Sigmoid colon (tissue), 4 donors: ENCODE data around the gene RAB40B.

Experiments
- EP300 ChIP-seq, 4 donors: sonication (generic); formaldehyde crosslinking; IDR thresholded peaks; one replicate each; pipeline ENCODE4 v1.6.1; 2017; ENCODE audit warnings: antibody characterized with exemption in 4 of 4
- POLR2A ChIP-seq, 2 donors: fragments of 450-650 bp; IDR thresholded peaks; one replicate each; pipeline ENCODE4 v1.6.1; 2016; ENCODE audit warnings: antibody characterized with exemption in 2 of 2, mild to moderate bottlenecking in 2 of 2, moderate library complexity in 2 of 2
- POLR2AphosphoS5 ChIP-seq, 4 donors: sonication (generic); formaldehyde crosslinking; IDR thresholded peaks; one replicate each; pipeline ENCODE4 v1.6.1; 2017; ENCODE audit warnings: antibody characterized with exemption in 4 of 4
- TF ChIP-seq, protein P1 (sequence below), 4 experiments: fragments of 450-650 bp in 3 of 4; fragments of 200-600 bp in 1 of 4; IDR thresholded peaks; one replicate each; pipeline ENCODE4 v1.5.1; 2016 to 2019; ENCODE audit warnings: antibody characterized with exemption in 4 of 4, mild to moderate bottlenecking in 3 of 4, moderate library complexity in 2 of 4

DNA sequence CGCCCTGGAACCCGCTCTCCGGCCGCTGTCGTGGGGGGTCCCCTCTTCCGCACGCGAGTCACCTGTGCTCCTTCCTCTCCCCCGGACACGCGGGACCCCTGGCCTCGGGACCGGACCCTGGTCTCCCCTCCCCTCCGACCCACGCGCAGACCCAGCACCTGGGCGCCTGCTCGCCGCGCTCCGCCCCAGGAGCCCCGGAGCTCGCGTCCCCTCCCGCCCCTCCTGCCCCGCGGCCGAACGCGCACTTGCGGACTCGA lies 762 bp downstream of the RAB40B start:
- TF ChIP-seq, protein P1, sequence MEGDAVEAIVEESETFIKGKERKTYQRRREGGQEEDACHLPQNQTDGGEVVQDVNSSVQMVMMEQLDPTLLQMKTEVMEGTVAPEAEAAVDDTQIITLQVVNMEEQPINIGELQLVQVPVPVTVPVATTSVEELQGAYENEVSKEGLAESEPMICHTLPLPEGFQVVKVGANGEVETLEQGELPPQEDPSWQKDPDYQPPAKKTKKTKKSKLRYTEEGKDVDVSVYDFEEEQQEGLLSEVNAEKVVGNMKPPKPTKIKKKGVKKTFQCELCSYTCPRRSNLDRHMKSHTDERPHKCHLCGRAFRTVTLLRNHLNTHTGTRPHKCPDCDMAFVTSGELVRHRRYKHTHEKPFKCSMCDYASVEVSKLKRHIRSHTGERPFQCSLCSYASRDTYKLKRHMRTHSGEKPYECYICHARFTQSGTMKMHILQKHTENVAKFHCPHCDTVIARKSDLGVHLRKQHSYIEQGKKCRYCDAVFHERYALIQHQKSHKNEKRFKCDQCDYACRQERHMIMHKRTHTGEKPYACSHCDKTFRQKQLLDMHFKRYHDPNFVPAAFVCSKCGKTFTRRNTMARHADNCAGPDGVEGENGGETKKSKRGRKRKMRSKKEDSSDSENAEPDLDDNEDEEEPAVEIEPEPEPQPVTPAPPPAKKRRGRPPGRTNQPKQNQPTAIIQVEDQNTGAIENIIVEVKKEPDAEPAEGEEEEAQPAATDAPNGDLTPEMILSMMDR (IDR thresholded peaks at IDR 0.05): no peak
- TF ChIP-seq EP300 (IDR thresholded peaks at IDR 0.05) (no peak), POLR2A (IDR thresholded peaks at IDR 0.05) (no peak), POLR2AphosphoS5 (IDR thresholded peaks at IDR 0.05) (no peak)
